Measurements from ENCODE around the gene HLA-DMB. TPM values are rescaled to one million over a fixed set of nuclear protein-coding genes. Genes with fewer than 3 reads are reported as not detected.

The HLA-DMB gene
- total and polyA plus RNA-seq, 10 of the 15 experiments (the other 5 are each of a cell fraction or from before 2014, with no cell fraction given): 114 to 173 (median 150) TPM

DNA sequence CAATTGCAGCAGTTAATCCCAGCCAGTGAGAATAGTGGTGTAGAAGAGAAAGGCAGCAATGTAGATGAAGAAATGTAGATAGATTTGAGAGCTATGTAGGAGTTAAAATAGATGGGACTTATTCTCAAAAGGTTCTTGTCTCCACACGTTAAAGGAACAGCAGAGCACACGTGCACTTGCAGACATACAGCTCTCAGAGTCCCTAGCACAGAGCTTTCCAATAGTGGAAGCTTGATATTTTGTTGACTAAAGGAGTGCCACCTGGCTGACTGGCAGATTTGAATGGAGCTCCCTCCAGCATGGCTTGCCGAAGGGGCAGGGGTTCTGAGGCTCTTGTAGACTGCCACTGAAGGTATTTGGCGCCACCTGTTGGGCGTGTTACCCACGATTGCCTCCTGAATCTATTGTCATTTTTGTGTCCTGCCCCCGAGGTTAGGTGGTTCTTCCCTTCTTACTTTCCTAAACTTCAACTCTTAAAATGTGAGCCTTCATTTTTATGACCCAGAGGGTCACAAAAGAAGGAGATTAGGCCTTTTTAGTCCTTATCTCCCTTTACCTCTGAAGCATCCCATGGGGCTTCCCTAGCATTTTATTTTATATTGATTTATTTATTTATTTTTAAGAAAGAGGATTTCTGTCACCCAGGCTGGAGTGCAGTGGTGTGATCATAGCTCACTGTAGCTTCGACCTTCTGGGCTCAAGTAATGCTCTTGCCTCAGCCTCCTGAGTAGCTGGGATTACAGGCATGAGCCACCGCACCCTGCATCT lies 44.0 kb upstream of the HLA-DMB start (continued):
- TF ChIP-seq, protein P1, sequence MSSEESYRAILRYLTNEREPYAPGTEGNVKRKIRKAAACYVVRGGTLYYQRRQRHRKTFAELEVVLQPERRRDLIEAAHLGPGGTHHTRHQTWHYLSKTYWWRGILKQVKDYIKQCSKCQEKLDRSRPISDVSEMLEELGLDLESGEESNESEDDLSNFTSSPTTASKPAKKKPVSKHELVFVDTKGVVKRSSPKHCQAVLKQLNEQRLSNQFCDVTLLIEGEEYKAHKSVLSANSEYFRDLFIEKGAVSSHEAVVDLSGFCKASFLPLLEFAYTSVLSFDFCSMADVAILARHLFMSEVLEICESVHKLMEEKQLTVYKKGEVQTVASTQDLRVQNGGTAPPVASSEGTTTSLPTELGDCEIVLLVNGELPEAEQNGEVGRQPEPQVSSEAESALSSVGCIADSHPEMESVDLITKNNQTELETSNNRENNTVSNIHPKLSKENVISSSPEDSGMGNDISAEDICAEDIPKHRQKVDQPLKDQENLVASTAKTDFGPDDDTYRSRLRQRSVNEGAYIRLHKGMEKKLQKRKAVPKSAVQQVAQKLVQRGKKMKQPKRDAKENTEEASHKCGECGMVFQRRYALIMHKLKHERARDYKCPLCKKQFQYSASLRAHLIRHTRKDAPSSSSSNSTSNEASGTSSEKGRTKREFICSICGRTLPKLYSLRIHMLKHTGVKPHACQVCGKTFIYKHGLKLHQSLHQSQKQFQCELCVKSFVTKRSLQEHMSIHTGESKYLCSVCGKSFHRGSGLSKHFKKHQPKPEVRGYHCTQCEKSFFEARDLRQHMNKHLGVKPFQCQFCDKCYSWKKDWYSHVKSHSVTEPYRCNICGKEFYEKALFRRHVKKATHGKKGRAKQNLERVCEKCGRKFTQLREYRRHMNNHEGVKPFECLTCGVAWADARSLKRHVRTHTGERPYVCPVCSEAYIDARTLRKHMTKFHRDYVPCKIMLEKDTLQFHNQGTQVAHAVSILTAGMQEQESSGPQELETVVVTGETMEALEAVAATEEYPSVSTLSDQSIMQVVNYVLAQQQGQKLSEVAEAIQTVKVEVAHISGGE (CRISPR knock-in tag; IDR thresholded peaks at IDR 0.05): no peak
- TF ChIP-seq BHLHE40 (IDR thresholded peaks at IDR 0.05; ENCODE audit: borderline replicate concordance in 1 of 2, low read depth in 2 of 2, low read length in 1 of 2) (peak in 1 of 2 experiments; percentile 10; a peak in 1 of 4 replicates), YY1 (IDR thresholded peaks at IDR 0.05; ENCODE audit: low read depth, low read length) (peak; percentile 79), CTCF (IDR thresholded peaks at IDR 0.05 in 2 of 3, conservative IDR thresholded peaks at IDR 0.05 in 1 of 3; ENCODE audit: control insufficient read depth in 2 of 3, extremely low read depth in 1 of 3, insufficient read depth in 1 of 3, low read depth in 3 of 3, low read length in 3 of 3) (peak; percentile 79 to 97 (median 89); a peak in 5 of 6 replicates), NBN (IDR thresholded peaks at IDR 0.05) (peak; percentile 61; the same call in 1 of the 2 replicates), MLLT1 (IDR thresholded peaks at IDR 0.05) (peak; percentile 33; the same call in 1 of the 2 replicates), MXI1 (IDR thresholded peaks at IDR 0.05; ENCODE audit: low read depth, low read length) (no peak)
- TF ChIP-seq, protein P2, sequence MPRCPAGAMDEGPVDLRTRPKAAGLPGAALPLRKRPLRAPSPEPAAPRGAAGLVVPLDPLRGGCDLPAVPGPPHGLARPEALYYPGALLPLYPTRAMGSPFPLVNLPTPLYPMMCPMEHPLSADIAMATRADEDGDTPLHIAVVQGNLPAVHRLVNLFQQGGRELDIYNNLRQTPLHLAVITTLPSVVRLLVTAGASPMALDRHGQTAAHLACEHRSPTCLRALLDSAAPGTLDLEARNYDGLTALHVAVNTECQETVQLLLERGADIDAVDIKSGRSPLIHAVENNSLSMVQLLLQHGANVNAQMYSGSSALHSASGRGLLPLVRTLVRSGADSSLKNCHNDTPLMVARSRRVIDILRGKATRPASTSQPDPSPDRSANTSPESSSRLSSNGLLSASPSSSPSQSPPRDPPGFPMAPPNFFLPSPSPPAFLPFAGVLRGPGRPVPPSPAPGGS (IDR thresholded peaks at IDR 0.05; ENCODE audit: borderline replicate concordance, insufficient read depth, low read depth, low read length, poor library complexity, severe bottlenecking): peak; percentile 12
- TF ChIP-seq, protein P3, sequence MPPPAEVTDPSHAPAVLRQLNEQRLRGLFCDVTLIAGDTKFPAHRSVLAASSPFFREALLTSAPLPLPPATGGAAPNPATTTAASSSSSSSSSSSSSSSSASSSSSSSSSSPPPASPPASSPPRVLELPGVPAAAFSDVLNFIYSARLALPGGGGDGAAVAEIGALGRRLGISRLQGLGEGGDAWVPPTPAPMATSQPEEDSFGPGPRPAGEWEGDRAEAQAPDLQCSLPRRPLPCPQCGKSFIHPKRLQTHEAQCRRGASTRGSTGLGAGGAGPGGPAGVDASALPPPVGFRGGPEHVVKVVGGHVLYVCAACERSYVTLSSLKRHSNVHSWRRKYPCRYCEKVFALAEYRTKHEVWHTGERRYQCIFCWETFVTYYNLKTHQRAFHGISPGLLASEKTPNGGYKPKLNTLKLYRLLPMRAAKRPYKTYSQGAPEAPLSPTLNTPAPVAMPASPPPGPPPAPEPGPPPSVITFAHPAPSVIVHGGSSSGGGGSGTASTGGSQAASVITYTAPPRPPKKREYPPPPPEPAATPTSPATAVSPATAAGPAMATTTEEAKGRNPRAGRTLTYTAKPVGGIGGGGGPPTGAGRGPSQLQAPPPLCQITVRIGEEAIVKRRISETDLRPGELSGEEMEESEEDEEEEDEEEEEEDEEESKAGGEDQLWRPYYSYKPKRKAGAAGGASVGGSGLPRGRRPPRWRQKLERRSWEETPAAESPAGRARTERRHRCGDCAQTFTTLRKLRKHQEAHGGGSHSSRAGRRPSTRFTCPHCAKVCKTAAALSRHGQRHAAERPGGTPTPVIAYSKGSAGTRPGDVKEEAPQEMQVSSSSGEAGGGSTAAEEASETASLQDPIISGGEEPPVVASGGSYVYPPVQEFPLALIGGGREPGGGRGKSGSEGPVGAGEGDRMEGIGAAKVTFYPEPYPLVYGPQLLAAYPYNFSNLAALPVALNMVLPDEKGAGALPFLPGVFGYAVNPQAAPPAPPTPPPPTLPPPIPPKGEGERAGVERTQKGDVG (CRISPR knock-in tag; IDR thresholded peaks at IDR 0.05): no peak

All from GM12878 (cell line).